GM21423 (cell line): ENCODE results near the gene KIF1A.

Experiments
- ATAC-seq: cut with Tn5 transposase; IDR thresholded peaks from one replicate; pipeline ENCODE4 v1.9.1; 2021; ENCODE audit warnings: mild to moderate bottlenecking, moderate library complexity; ENCODE audit not compliant: unreplicated experiment

KIF1A gene

DNA sequence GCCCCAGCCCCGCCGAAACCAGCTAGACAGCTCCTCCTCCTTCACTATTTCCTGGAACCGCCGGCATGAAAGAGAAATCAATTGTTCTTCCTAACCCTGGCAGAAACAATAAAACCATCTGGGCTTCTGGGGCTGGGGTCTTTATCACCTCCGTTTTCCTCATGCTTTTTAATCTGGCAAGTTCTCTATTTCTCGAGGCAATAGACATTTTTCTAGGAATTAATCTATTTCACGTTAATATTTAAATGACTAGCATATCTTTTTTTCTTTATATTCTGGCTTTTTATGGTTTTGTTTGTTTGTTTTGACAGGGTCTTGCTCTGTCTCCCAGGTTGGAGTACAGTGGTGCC lies 1.4 kb upstream of the KIF1A start:
- no peak for ATAC-seq

- no peak for ATAC-seq
These were observed 799 bp upstream of the KIF1A start for GRCh38 chr2:240820607-240821428.

DNA sequence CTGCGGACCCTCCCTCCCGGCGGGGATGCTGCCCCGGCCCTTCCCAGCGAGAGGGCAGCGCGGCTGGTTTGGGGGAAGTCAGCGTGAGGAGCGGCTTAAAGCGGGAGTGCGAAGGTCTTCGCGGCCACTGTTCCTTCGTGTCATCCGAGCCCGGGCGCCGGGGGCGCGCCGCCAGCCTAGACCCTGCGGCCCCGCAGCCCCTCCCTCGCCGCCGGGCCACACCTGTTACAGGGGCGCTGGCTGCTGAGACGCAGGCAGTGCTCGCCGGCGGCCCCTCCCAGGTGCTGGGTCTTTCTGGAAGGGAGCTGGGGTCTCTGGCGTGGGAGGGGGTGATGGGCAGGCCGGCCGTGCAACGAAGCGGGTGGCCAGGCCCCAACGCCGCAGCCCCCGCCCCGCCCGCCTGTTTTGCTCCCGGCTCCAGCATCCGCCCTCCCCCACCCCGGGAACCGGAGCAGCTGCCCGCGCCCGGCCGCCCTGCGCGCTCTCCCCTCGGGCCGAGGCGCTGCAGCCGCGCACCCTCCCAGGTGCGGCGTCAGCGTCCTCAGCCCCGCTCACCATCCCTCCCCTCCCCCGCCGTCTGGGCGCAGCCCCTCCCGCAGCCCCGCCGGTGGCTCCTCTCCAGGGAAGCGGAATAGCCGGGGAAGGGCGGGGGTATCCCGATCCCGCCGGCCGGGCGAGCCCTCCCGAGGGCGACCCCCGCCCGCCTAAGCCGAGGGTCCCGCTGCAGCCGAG lies 727 bp downstream of the KIF1A start:
- ATAC-seq: no peak

GRCh38 chr2:240818293-240819125 lies 1.5 kb downstream of the KIF1A start:
- ATAC-seq: no peak

DNA sequence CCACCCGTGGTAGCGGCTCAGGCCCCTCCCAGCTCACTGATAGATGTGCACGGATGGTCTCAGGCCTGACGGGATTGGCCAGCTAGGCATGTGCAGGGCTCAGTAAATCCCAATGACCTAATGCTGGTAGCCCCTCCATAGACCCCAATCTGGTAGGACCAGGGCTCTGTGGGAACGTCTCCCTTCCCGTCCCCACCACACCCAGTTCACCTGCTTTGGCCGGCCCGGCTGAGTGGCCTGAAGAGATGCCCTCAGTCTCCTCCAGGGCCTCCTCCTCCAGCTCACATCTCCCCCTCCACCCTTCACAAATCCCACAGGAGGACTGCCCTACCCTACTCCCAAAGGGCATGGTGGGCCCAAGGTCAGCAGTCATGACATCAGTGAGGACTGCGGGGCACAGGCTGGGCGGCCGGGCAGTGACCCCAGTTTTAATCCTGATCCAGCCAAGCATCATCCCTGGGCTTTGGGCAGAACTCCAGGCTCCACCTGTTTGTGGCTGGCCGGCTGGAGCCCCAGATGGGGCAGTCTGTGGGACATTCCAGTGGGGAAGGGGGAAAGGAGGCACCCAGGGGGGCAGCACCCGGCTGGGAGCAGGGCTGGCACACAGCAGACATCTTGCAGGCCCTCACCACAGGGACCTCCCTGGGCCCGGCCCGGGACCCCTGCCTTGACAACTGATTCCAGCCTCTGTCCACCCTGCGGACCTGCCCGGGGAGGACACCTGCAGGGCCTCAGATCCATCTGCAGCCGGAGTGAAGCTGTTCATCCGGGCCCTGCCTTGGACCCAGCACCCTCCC lies 2.3 kb downstream of the KIF1A start:
- ATAC-seq: no peak

GRCh38 chr2:240816584-240817495 lies 3.2 kb downstream of the KIF1A start:
- ATAC-seq: no peak

GRCh38 chr2:240815761-240816583 lies 4.0 kb downstream of the KIF1A start:
- ATAC-seq: no peak

DNA sequence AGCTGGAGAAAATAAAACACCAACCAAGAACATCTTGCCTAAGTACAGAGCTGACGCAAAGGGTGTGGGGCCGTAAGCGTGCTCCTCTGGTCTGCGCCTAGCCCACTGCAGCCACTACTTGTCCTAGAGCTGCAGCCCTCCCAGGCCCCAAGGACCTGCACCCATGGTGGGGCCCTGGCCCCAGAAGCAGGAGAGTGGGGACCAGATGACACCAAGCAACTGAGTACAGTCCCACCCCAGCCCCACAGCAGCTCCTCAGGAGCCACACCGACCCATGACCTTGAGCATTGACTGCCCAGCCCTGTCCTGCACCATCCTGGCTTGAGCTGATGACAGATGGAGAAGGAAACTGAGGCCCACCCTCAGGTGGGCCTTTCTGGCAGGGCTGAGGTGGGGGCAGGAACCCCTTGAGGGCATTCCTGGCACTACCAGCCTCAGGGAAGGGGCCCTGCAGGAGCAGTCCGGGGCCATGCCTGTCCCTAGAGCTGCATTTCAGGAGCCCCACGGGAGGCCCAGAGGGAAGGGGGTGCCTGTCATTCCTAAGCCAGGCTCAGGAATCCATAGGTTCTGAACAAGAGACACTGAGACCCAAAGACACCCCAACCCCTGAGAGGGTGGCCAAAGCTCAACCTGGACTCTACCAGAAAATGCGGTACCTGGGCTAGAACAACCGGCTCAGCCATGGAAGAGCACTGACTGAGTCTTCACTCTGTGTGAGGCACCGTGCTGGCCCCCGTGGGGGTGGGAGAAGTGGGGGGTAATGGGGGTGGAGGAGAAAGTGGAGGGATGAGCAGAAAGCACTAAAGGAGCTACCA lies 4.9 kb downstream of the KIF1A start:
- ATAC-seq: no peak

DNA sequence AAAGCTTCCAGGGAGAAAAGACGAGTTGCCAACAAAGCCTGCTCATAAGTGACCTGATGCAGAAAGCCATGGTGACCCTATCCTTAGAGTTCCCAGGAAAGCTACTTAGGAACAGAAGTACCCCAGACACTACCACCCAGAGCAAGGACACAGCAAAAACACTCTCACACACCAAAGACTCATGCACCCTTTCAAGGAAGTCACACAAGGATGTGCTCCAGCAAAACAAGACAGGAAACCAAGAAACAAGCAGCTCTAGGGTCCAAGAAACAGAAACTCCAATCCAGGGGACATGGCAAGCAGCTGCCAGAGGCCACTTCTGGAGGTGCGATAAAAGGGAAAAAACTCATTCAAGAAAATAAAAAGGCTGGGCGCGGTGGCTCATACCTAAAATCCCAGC lies 5.7 kb downstream of the KIF1A start:
- ATAC-seq: no peak

GRCh38 chr2:240813231-240813921 lies 6.6 kb downstream of the KIF1A start:
- ATAC-seq: no peak

GRCh38 chr2:240812721-240813120 lies 7.3 kb downstream of the KIF1A start:
- no peak for ATAC-seq

DNA sequence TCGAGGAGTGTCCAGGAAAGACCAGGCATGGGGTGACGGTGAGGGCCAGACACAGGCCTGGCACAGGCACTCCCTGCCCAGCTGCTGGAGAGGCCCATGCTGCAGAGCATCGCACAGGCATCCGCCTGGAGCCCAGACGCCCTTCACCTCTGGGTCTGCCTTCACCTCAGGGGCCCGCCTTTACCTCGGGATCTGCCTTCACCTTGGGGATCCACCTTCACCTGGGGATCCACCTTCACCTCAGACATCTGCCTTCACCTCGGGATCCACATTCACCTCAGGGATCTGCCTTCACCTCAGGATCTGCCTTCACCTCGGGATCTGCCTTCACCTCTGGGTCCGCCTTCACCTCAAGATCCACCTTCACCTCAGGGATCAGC lies 7.7 kb downstream of the KIF1A start:
- ATAC-seq: no peak

GRCh38 chr2:240811346-240812300 lies 8.4 kb downstream of the KIF1A start:
- no peak for ATAC-seq

DNA sequence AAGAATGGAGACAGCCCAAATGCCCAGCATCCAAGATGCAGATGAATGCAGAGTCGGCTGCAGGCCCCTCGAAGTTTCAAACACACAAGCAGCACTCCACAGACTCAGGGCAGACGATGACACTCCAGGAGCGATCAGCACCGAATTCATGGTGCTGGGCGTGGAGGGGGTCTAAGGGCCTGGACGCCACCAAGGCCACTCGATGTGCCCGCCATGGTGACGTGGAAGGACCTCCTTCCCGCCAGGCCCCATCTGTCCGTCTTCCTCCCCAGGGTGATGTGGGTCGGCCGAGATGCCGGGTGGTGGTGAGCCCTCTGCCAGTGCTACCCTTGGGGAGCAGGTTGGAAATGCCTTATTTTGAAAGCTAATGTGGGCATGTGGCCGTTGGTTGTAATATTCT lies 9.4 kb downstream of the KIF1A start:
- no peak for ATAC-seq

DNA sequence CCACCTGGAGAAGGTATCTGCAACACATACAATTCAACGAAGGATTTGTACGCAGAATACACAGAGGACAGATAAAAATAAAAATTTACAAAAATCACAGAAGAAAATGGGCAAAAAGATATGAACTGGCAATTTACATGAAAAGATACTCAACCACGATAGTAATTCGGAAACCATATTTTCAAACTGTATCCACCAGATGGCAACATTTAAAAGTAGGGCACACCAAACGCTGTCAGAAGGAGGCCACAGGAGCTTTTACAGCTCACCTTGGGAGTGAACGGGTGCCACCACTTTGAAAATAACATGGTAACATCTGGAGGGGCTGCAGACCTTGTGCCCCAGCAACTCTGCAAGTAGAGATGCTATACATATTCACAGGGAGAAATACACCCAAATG lies 9.8 kb downstream of the KIF1A start:
- no peak for ATAC-seq

DNA sequence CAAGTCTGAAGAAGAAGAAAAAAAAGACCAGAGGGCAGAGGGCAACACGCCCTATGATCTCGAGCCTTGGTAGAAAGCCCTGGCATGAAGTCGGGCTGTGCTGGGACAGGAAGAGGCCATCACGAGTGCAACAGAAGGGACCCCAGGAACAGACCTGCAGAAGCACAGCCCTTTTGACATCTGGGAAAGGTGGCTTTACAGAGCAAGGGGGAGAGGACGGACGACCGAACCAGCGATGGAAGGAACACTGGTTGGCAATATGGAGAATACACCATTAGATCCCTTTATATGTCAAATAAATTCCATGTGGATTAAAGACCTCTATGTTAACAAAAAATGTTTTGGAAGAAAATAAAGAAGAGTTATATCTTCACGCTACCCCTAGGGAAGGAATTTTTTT lies 10.7 kb downstream of the KIF1A start:
- no peak for ATAC-seq
